K562 (cell line): ENCODE results near the gene SLC9B2. TPM values are rescaled to one million over a fixed set of nuclear protein-coding genes. Genes with fewer than 3 reads are reported as not detected.

Experiments
- ARID4B ChIP-seq: sonication (generic); formaldehyde crosslinking; IDR thresholded peaks from 2 replicates; pipeline ENCODE4 v1.8.0; 2022; ENCODE audit warnings: mild to moderate bottlenecking, missing genetic modification reagents
- CBX5 ChIP-seq: IDR thresholded peaks from 2 replicates; pipeline ENCODE4 v1.6.1; 2014; ENCODE audit warnings: low read depth, borderline replicate concordance
- ETS1 ChIP-seq: conservative IDR thresholded peaks from 2 replicates; pipeline ENCODE4 v1.6.1; 2011; ENCODE audit warnings: low read depth, mild to moderate bottlenecking, low read length; ENCODE audit not compliant: control insufficient read depth
- FOXJ2 ChIP-seq: fragments of 200-800 bp; sonication (Bioruptor generic); IDR thresholded peaks from 2 replicates; pipeline ENCODE4 v1.6.1; 2016; ENCODE audit warnings: missing genetic modification characterization, missing compliant biosample characterization
- KAT8 ChIP-seq: fragments of 450-650 bp; IDR thresholded peaks from 2 replicates; pipeline ENCODE4 v1.6.1; 2016; ENCODE audit warnings: low read depth, mild to moderate bottlenecking
- MCM3 ChIP-seq: fragments of 450-650 bp; IDR thresholded peaks from 2 replicates; pipeline ENCODE4 v1.6.1; 2016
- NCOA4 ChIP-seq: fragments of 450-650 bp; IDR thresholded peaks from 2 replicates; pipeline ENCODE4 v1.6.1; 2018; ENCODE audit warnings: mild to moderate bottlenecking; ENCODE audit not compliant: partially characterized antibody
- PHTF2 ChIP-seq: fragments of 250-450 bp; sonication (Bioruptor Pico); IDR thresholded peaks from 2 replicates; pipeline ENCODE4 v1.5.0; 2021; ENCODE audit warnings: mild to moderate bottlenecking
- SIRT6 ChIP-seq: IDR thresholded peaks from one replicate; pipeline ENCODE4 v1.6.1; 2012; ENCODE audit warnings: low read depth, mild to moderate bottlenecking, control low read depth, inconsistent platforms, low read length, moderate library complexity
- TFAM ChIP-seq: fragments of 250-450 bp; sonication (Bioruptor Pico); conservative IDR thresholded peaks from 2 replicates; pipeline ENCODE4 v1.5.0; 2021; ENCODE audit warnings: mild to moderate bottlenecking, moderate library complexity
- TRIM25 ChIP-seq: fragments of 450-650 bp; IDR thresholded peaks from 2 replicates; pipeline ENCODE4 v1.7.0; 2016; ENCODE audit warnings: borderline replicate concordance
- ZC3H8 ChIP-seq: fragments of 450-650 bp; IDR thresholded peaks from 2 replicates; pipeline ENCODE4 v1.6.1; 2017
- ZMIZ1 ChIP-seq, 2 experiments: fragments of 150-350 bp in 1 of 2; IDR thresholded peaks; 2 replicates each; pipeline ENCODE4 v1.6.1; 2012 to 2016; ENCODE audit warnings: low read depth in 2 of 2, low read length in 2 of 2, mild to moderate bottlenecking in 1 of 2, moderate library complexity in 1 of 2
- ZNF224 ChIP-seq: sonication (generic); formaldehyde crosslinking; IDR thresholded peaks from 2 replicates; pipeline ENCODE4 v1.8.0; 2022; ENCODE audit warnings: mild to moderate bottlenecking, missing genetic modification reagents
- ZNF668 ChIP-seq: fragments of 250-450 bp; sonication (Bioruptor Pico); IDR thresholded peaks from 2 replicates; pipeline ENCODE4 v1.8.0; 2022; ENCODE audit warnings: mild to moderate bottlenecking, inconsistent platforms
- polyA plus RNA-seq, 8 experiments: library from polyadenylated mRNA; depleted of rRNA in 4 of 8; stranded (reverse) in 5 of 8; unstranded in 3 of 8; fragments of >200 nt; fragmentation: Nextera tagmentation in 2 of 8; fragmentation: Illumina TruSeq in 1 of 8; extraction: Ambion mirVana in 2 of 8; extraction: Trizol in 1 of 8; gene quantifications; 2 replicates each; pipeline versions ENCODE4 v1.2.1 to v1.2.3, GENCODE V29; 2011 to 2014; ENCODE audit warnings: inconsistent platforms in 1 of 8, missing spikeins in 1 of 8
- total RNA-seq, 7 experiments: library from RNA; depleted of rRNA in 6 of 7; stranded (reverse); fragments of >200 nt in 6 of 7; fragmentation: Illumina TruSeq in 2 of 7; extraction: Trizol in 2 of 7; gene quantifications; 2 replicates each; pipeline versions ENCODE4 v1.2.1 to v1.2.3, GENCODE V29; 2011 to 2021; ENCODE audit warnings: low replicate concordance in 1 of 7

Gene SLC9B2
- total and polyA plus RNA-seq, 9 of the 15 experiments (the other 6 are each of a cell fraction or from before 2014, with no cell fraction given): 6.6 to 14.6 (median 11.4) TPM

- TF ChIP-seq ARID4B (no peak; the same call in none of the 2 replicates), ZMIZ1 (IDR thresholded peaks at IDR 0.05; ENCODE audit: low read depth in 2 of 2, low read length in 2 of 2) (no peak), MCM3 (no peak), TFAM (CRISPR knock-in tag) (no peak), KAT8 (no peak), PHTF2 (no peak), ZNF668 (CRISPR knock-in tag) (no peak), NCOA4 (no peak), TRIM25 (no peak), ZNF224 (CRISPR knock-in tag) (peak; percentile 94), FOXJ2 (tag) (no peak), CBX5 (no peak), SIRT6 (no peak), ETS1 (peak; percentile 62; the same call in 1 of the 2 replicates), ZC3H8 (no peak)
These were observed 441 bp downstream of the SLC9B2 start (continued) for GRCh38 chr4:103075894-103076746.
